ENCODE results near the gene EHD3.

The EHD3 gene

DNA sequence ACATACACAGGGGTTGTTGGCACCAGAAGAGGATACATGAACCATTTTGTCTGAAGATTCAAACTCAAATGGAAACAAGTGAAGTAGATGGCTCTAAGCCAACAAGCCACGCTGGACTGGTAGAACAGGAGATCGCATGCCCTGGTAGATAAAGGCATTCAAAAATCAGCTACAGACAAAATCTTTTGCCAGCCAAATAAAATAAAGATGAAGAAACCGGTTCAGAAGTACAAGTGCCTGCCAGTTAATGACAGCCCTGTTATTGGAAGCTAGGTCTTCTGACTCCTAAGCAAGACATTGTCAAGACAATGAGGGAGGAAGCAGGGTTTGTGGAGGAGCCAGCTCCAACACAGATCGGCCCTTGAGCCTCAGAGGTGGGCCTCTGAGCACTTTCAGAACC, 52.3 kb downstream of the EHD3 start:
- no peak overlapping the region for H3K27ac Mint-ChIP-seq
- no peaks in the 10 kb centered on the region for H3K9me3 Mint-ChIP-seq

DNA sequence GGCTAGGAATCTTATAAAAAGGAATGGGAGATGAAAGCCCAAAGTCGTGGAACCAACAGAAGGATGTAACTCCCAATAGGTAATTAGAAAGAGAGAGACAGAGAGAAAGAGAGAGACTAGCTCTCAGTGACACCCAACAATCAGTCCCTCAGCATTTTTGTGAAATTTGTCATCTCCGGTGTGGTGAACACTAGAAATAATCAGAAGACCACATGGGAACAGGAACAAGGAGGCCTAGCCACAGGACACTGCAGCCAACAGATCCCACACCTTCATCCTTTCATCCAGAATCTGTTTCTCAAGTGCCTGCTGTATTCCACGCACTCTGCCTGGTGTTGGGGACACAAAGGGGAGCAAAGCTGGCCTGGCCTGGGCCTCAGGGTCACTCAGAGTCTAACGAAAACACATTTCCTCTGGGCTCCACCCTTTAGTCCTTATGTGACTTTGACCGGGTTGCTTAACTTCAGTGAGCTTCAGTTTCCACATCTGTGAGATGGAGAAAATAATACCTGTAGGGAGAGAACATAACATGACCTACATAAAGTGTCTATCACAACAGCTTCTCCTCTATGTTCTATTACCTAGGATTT, 53.1 kb downstream of the EHD3 start:
- Mint-ChIP-seq H3K4me1 (peaks cover 9% of the 10 kb centered on the region), H3K27ac (no peak overlapping the region), H3K27me3 (no peaks in the 10 kb centered on the region), H3K36me3 (no peaks in the 10 kb centered on the region), H3K9me3 (no peaks in the 10 kb centered on the region), H3K4me3 (no peak overlapping the region)
- no peak for ATAC-seq (ENCODE audit: low read depth)
- DNase-seq (ENCODE audit: low spot score in 2 of 2) = no peak

More for the DNA sequence above, 52.3 kb downstream of the EHD3 start:
- no peak for DNase-seq (ENCODE audit: low spot score in 2 of 2)
- no peaks in the 10 kb centered on the region for H3K36me3 Mint-ChIP-seq
- H3K4me3 Mint-ChIP-seq = no peak overlapping the region
- ATAC-seq (ENCODE audit: low read depth) = no peak
- peaks cover 9% of the 10 kb centered on the region for H3K4me1 Mint-ChIP-seq
- no peaks in the 10 kb centered on the region for H3K27me3 Mint-ChIP-seq

DNA sequence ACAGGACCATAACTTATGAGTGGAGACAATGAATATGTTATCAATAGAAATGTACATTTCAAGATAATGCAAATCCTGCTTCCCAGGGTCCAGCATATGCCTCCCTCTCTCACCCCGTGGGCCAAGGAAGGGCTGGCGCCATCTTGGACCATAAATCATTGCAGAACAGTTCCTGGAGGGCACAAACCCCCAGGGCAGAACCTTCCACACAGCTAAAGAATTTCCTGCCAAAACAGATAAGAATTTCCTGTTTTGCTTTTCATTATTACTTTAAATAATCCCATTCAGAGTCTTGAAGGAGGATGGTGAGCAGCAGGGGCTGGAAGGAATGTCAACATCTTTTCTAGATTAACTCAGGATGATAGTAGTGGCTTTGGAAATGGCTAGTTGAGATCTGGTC, 53.7 kb downstream of the EHD3 start:
- Mint-ChIP-seq H3K36me3 (no peaks in the 10 kb centered on the region), H3K9me3 (no peaks in the 10 kb centered on the region), H3K27ac (no peak overlapping the region), H3K4me3 (no peak overlapping the region), H3K4me1 (peaks cover 9% of the 10 kb centered on the region), H3K27me3 (no peaks in the 10 kb centered on the region)
- DNase-seq (ENCODE audit: low spot score in 2 of 2) = no peak
- no peak for ATAC-seq (ENCODE audit: low read depth)

DNA sequence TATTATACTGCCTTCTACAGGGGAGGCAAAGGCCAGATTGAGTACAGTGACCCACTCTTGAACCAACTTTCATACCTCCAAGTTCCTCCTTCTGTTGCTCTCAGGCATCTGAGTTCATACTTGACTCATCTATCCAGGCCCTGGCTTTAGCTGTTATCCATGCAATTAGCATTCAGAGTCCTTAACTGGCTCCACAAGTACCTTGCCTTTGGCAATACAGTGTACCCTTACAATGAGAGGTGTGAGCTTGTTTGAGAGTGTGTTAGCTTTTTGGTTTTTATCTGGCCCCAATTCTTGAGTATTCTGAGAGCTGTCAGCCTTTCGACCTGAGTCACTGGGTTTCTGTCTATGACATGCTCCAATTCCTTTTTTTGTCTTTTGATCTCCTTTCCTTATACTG, 60.2 kb downstream of the EHD3 start:
- H3K4me3 Mint-ChIP-seq = no peak overlapping the region
- ATAC-seq (ENCODE audit: low read depth) (no peak), DNase-seq (ENCODE audit: low spot score in 2 of 2) (no peak)
- no peaks in the 10 kb centered on the region for H3K27me3 Mint-ChIP-seq
- no peaks in the 10 kb centered on the region for H3K9me3 Mint-ChIP-seq
- H3K27ac Mint-ChIP-seq = no peak overlapping the region
- H3K36me3 Mint-ChIP-seq = no peaks in the 10 kb centered on the region
- peaks cover 12% of the 10 kb centered on the region for H3K4me1 Mint-ChIP-seq

- ATAC-seq (ENCODE audit: low read depth) = no peak
- Mint-ChIP-seq H3K4me1 (peaks cover 14% of the 10 kb centered on the region), H3K36me3 (no peaks in the 10 kb centered on the region), H3K27ac (peak overlapping the region; percentile 1), H3K4me3 (no peak overlapping the region), H3K27me3 (no peaks in the 10 kb centered on the region), H3K9me3 (no peaks in the 10 kb centered on the region)
- DNase-seq (ENCODE audit: low spot score in 2 of 2) = no peak
Measured at GRCh38 chr2:31296641-31297287, 62.8 kb downstream of the EHD3 start.

- H3K27ac Mint-ChIP-seq = peak overlapping the region; percentile 69
- peak; percentile 97 for ATAC-seq (ENCODE audit: low read depth)
- H3K36me3 Mint-ChIP-seq = no peaks in the 10 kb centered on the region
- DNase-seq (ENCODE audit: low spot score in 2 of 2) = peak; percentile 13
- H3K4me1 Mint-ChIP-seq = peaks cover 14% of the 10 kb centered on the region
- no peaks in the 10 kb centered on the region for H3K9me3 Mint-ChIP-seq
- no peaks in the 10 kb centered on the region for H3K27me3 Mint-ChIP-seq
- no peak overlapping the region for H3K4me3 Mint-ChIP-seq
Measured at GRCh38 chr2:31297751-31298150, 63.8 kb downstream of the EHD3 start.

DNA sequence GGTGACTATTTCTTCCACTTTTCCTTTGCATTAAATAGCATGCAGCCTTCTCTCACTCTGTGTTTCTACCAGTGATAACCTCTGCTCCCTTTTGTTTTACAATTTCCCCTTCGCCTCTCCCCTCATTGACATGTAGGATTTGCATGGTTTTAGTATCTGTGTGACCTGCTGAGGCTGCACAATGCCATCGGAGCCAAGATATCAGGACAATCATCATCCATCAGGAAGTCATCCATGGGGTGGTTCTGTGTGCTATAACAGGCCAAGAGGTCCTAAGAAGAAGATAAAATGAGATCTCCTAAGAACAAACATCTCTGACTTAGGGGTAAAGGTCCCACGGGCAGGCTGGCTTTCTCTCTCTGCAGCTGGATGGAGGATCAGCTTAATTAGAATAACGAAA, 65.6 kb downstream of the EHD3 start:
- H3K27me3 Mint-ChIP-seq = no peaks in the 10 kb centered on the region
- ATAC-seq (ENCODE audit: low read depth) (no peak), DNase-seq (ENCODE audit: low spot score in 2 of 2) (no peak)
- no peaks in the 10 kb centered on the region for H3K9me3 Mint-ChIP-seq
- H3K4me1 Mint-ChIP-seq = peaks cover 12% of the 10 kb centered on the region
- H3K36me3 Mint-ChIP-seq = no peaks in the 10 kb centered on the region
- H3K4me3 Mint-ChIP-seq = no peak overlapping the region
- H3K27ac Mint-ChIP-seq = no peak overlapping the region

DNA sequence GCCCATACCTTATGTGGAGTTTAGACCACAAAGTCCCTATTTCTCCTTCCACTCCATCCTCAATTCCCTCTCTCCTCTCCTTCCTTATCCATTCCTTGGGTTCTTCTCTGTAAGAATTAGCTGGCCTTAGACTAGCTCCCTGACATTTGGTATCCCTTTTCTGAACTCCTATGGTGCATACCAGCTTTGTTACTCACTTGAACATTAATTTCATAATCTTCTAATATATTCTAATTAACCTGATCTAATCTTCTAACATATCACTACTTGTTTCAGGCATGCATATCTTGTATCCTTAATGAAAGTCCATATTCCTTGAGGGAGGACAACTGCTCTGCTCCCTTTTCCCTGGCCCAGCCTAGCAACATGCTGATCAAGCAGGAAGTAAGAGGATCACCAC, 66.4 kb downstream of the EHD3 start:
- Mint-ChIP-seq H3K36me3 (no peaks in the 10 kb centered on the region), H3K4me1 (peaks cover 12% of the 10 kb centered on the region), H3K9me3 (no peaks in the 10 kb centered on the region), H3K27me3 (no peaks in the 10 kb centered on the region), H3K4me3 (no peak overlapping the region), H3K27ac (no peak overlapping the region)
- DNase-seq (ENCODE audit: low spot score in 2 of 2) (no peak), ATAC-seq (ENCODE audit: low read depth) (no peak)

DNA sequence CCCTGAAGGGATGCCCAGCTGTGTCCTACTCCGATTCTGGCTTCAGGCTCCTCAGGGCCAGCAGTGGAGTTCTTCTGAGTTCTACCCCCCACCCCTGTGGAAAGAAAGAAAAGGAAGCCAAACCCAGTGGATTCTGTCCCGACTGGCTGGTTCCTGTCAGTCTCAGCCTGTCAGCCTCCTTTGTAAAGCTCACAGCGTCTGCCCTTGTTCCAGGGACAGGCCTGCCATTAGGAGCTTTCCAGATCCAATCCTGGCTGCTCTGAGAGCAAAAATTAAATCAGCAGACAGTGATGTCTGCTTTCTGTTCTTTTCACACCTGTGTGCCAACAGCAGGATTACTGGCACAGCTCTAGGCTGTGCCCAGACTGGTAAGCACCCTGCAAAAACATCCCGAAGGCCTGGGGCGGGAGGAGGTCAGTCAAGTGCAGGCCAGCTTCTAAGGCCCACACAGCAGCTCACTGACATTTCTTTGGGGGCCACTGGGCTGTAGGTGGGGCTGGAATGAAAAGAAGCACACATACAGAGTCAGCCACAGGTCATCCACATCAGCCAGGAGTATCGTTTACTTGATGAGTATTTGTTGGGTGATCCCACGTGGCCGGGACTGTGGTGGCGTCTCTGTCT, 69.1 kb downstream of the EHD3 start:
- no peaks in the 10 kb centered on the region for H3K27me3 Mint-ChIP-seq
- DNase-seq (ENCODE audit: low spot score in 2 of 2) = no peak
- no peak overlapping the region for H3K27ac Mint-ChIP-seq
- H3K4me1 Mint-ChIP-seq = peaks cover 6% of the 10 kb centered on the region
- no peak overlapping the region for H3K4me3 Mint-ChIP-seq
- ATAC-seq (ENCODE audit: low read depth) = no peak
- no peaks in the 10 kb centered on the region for H3K36me3 Mint-ChIP-seq
- no peaks in the 10 kb centered on the region for H3K9me3 Mint-ChIP-seq

DNA sequence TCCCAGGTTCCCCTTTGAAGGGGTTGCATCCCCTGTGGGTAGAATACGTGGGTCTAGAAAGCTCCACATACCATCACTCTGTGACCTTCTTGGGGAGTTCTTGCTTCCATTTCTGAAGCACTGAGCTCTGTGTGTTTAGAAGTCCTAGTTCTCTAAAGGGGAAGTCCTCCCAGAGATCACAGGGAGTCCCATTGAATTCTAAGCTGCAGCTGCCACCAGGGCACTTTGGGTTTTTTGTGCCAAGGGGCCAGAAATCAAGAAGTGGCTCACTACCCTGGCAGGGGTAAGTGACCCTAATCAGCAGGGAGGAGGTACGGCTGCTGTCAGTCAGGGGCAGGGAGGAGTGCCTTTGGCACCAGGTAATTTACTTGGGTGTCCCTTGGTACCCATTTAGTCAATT, 70.9 kb downstream of the EHD3 start:
- no peaks in the 10 kb centered on the region for H3K36me3 Mint-ChIP-seq
- H3K27ac Mint-ChIP-seq = no peak overlapping the region
- no peak for DNase-seq (ENCODE audit: low spot score in 2 of 2)
- no peaks in the 10 kb centered on the region for H3K9me3 Mint-ChIP-seq
- no peak overlapping the region for H3K4me3 Mint-ChIP-seq
- no peaks in the 10 kb centered on the region for H3K27me3 Mint-ChIP-seq
- ATAC-seq (ENCODE audit: low read depth) = no peak
- peaks cover 2% of the 10 kb centered on the region for H3K4me1 Mint-ChIP-seq

GRCh38 chr2:31312898-31313297, 78.9 kb downstream of the EHD3 start:
- no peak overlapping the region for H3K4me3 Mint-ChIP-seq
- H3K9me3 Mint-ChIP-seq = peaks cover 5% of the 10 kb centered on the region
- peaks cover 5% of the 10 kb centered on the region for H3K4me1 Mint-ChIP-seq
- DNase-seq (ENCODE audit: low spot score in 2 of 2) (no peak), ATAC-seq (ENCODE audit: low read depth) (no peak)
- peaks cover 7% of the 10 kb centered on the region for H3K36me3 Mint-ChIP-seq
- H3K27me3 Mint-ChIP-seq = peaks cover 4% of the 10 kb centered on the region
- H3K27ac Mint-ChIP-seq = no peak overlapping the region

DNA sequence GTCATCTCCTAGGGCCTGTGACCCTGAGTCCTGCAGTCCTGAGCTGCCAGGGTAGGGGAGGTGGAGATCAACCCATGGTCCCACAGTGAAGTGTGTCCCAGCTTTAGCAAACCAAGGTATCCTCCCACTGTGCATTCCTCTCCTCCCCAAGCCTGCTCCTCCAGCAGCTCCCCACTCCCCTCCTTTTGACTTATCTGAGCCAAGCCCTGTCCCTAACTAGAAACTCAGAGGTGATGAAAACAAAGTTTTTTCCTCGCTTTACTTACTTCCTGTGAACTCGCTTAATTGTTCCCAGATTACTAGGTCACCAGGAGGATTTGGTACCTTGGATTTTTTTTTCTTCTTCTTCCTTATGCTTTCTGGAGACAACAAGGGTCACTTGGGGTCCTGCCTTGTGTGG, 80.8 kb downstream of the EHD3 start:
- Mint-ChIP-seq H3K4me1 (peaks cover 18% of the 10 kb centered on the region), H3K36me3 (peaks cover 7% of the 10 kb centered on the region), H3K4me3 (no peak overlapping the region), H3K9me3 (peaks cover 5% of the 10 kb centered on the region), H3K27me3 (peaks cover 4% of the 10 kb centered on the region), H3K27ac (no peak overlapping the region)
- no peak for ATAC-seq (ENCODE audit: low read depth)
- DNase-seq (ENCODE audit: low spot score in 2 of 2) = no peak

- Mint-ChIP-seq H3K27ac (no peak overlapping the region), H3K4me1 (peaks cover 27% of the 10 kb centered on the region), H3K9me3 (no peaks in the 10 kb centered on the region), H3K36me3 (no peaks in the 10 kb centered on the region), H3K27me3 (no peaks in the 10 kb centered on the region), H3K4me3 (no peak overlapping the region)
- DNase-seq (ENCODE audit: low spot score in 2 of 2) = no peak
- no peak for ATAC-seq (ENCODE audit: low read depth)
Measured at GRCh38 chr2:31317396-31317795, 83.4 kb downstream of the EHD3 start.

GRCh38 chr2:31318361-31319336, 84.7 kb downstream of the EHD3 start:
- H3K4me3 Mint-ChIP-seq = peak overlapping the region; percentile 67
- peak overlapping the region; percentile 86 for H3K27ac Mint-ChIP-seq
- ATAC-seq (ENCODE audit: low read depth) (peak; percentile 84), DNase-seq (ENCODE audit: low spot score in 2 of 2) (no peak)
- no peaks in the 10 kb centered on the region for H3K9me3 Mint-ChIP-seq
- H3K36me3 Mint-ChIP-seq = no peaks in the 10 kb centered on the region
- H3K27me3 Mint-ChIP-seq = no peaks in the 10 kb centered on the region
- peaks cover 31% of the 10 kb centered on the region for H3K4me1 Mint-ChIP-seq
